Calu3 (cell line): Measurements from ENCODE around the gene AEBP2. TPM values are rescaled to one million over a fixed set of nuclear protein-coding genes. Genes with fewer than 3 reads are reported as not detected.
A peak's percentile ranks its signal among the peaks of the same experiment; 100 is the strongest.

Experiments used
- BruUV-seq: library from RNA; stranded (reverse); fragments of 400-500 nt; replicated peaks from 2 replicates; lab custom pipeline; 2021; lab: Mats Ljungman, UMichigan
- CTCF ChIA-PET: fragments of 300-600 bp; sonication (Branson Sonifier 250); formaldehyde crosslinking; loops from one replicate; lab custom pipeline; 2022; ENCODE audit warnings: antibody characterized with exemption; lab: Charles Lee
- DNase-seq: peaks from one replicate; pipeline ENCODE4 v3.0.0; 2022
- H3K27ac Mint-ChIP-seq: one replicate; pipeline ENCODE4 v1.8.0; 2022; ENCODE audit warnings: mixed read lengths; ENCODE audit not compliant: unreplicated experiment
- H3K27me3 Mint-ChIP-seq: one replicate; pipeline ENCODE4 v1.8.0; 2022; ENCODE audit warnings: mixed read lengths; ENCODE audit not compliant: unreplicated experiment
- H3K36me3 Mint-ChIP-seq: one replicate; pipeline ENCODE4 v1.8.0; 2022; ENCODE audit warnings: mild to moderate bottlenecking, moderate library complexity, mixed read lengths; ENCODE audit not compliant: insufficient read depth, unreplicated experiment
- H3K4me1 Mint-ChIP-seq: one replicate; pipeline ENCODE4 v1.8.0; 2022; ENCODE audit warnings: mild to moderate bottlenecking, low read depth, mixed read lengths; ENCODE audit not compliant: unreplicated experiment
- H3K4me3 Mint-ChIP-seq: one replicate; pipeline ENCODE4 v1.8.0; 2022; ENCODE audit warnings: mild to moderate bottlenecking, low read depth, moderate library complexity, mixed read lengths; ENCODE audit not compliant: unreplicated experiment
- H3K9me3 Mint-ChIP-seq: one replicate; pipeline ENCODE4 v1.8.0; 2022; ENCODE audit warnings: low read depth, mixed read lengths; ENCODE audit not compliant: unreplicated experiment
- intact Hi-C: fragments of 100-400 bp; cut with micrococcal nuclease; formaldehyde crosslinking; loops from one replicate; pipeline ENCODE4 v1.10.0; 2022; ENCODE audit not compliant: unreplicated experiment
- total RNA-seq: library from RNA; stranded (reverse); gene quantifications from 2 replicates; pipeline ENCODE4 v1.2.3, GENCODE V29; 2022
- TF ChIP-seq, protein P1 (sequence below): fragments of 200-600 bp; IDR thresholded peaks from one replicate; pipeline ENCODE4 v1.8.0; 2022; ENCODE audit warnings: antibody characterized with exemption; ENCODE audit not compliant: unreplicated experiment

The AEBP2 gene
- total RNA-seq, 1 experiment from 2014 or later: 53.6 TPM

DNA sequence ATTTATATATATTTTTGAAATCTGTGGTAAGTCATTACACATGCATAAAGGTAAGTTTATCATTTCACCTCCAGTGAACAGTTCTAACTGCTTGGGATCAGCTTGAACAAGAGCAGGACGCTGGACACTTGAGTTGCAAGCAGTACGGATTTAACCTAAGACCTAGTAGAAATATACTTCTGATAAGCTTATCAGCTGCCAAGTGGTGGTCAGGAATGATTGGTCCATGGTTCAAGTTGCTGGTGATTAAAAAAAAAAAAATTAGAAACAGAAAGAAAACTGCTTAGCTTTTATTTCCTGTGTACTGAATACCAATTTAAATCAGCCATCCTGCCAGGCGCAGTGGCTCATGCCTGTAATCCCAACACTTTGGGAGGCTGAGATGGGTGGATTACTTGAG, 88.6 kb downstream of the AEBP2 start:
- Mint-ChIP-seq H3K4me1 (peaks cover 32% of the 10 kb centered on the region), H3K9me3 (peaks cover 3% of the 10 kb centered on the region), H3K4me3 (no peak overlapping the region), H3K27ac (peak overlapping the region; percentile 4), H3K36me3 (peaks cover 28% of the 10 kb centered on the region), H3K27me3 (no peaks in the 10 kb centered on the region)
- no TSS peak for BruUV-seq
- no peak for DNase-seq
- intact Hi-C loops: no loop called here
- CTCF ChIA-PET: no interaction called here
- TF ChIP-seq, protein P1, sequence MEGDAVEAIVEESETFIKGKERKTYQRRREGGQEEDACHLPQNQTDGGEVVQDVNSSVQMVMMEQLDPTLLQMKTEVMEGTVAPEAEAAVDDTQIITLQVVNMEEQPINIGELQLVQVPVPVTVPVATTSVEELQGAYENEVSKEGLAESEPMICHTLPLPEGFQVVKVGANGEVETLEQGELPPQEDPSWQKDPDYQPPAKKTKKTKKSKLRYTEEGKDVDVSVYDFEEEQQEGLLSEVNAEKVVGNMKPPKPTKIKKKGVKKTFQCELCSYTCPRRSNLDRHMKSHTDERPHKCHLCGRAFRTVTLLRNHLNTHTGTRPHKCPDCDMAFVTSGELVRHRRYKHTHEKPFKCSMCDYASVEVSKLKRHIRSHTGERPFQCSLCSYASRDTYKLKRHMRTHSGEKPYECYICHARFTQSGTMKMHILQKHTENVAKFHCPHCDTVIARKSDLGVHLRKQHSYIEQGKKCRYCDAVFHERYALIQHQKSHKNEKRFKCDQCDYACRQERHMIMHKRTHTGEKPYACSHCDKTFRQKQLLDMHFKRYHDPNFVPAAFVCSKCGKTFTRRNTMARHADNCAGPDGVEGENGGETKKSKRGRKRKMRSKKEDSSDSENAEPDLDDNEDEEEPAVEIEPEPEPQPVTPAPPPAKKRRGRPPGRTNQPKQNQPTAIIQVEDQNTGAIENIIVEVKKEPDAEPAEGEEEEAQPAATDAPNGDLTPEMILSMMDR: no peak

DNA sequence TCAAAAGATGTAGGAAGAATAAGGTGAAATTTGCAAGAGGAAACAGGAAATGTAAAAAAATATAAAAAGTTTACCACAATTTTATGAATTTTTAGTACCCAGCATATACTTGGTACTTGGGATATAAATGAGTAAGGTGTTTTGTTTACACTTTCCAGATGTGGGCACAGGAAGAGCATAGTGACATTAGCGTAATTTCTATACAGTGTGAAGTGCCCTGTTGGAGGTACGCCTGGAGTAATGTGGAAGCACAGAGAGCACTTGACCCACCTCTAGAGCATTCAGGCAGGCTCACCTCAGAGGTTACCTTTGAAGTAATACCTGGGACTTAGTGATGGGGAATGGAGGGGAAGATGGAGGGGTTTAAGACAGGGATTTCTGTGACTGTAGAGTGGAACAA, 89.5 kb downstream of the AEBP2 start:
- H3K36me3 Mint-ChIP-seq: peaks cover 29% of the 10 kb centered on the region
- H3K4me1 Mint-ChIP-seq: peaks cover 32% of the 10 kb centered on the region
- DNase-seq: no peak
- intact Hi-C loops: no loop called here
- H3K27me3 Mint-ChIP-seq: no peaks in the 10 kb centered on the region
- BruUV-seq: no TSS peak
- CTCF ChIA-PET: no interaction called here
- peaks cover 3% of the 10 kb centered on the region for H3K9me3 Mint-ChIP-seq
- TF ChIP-seq, protein P1: no peak
- H3K4me3 Mint-ChIP-seq: no peak overlapping the region
- peak overlapping the region; percentile 9 for H3K27ac Mint-ChIP-seq

DNA sequence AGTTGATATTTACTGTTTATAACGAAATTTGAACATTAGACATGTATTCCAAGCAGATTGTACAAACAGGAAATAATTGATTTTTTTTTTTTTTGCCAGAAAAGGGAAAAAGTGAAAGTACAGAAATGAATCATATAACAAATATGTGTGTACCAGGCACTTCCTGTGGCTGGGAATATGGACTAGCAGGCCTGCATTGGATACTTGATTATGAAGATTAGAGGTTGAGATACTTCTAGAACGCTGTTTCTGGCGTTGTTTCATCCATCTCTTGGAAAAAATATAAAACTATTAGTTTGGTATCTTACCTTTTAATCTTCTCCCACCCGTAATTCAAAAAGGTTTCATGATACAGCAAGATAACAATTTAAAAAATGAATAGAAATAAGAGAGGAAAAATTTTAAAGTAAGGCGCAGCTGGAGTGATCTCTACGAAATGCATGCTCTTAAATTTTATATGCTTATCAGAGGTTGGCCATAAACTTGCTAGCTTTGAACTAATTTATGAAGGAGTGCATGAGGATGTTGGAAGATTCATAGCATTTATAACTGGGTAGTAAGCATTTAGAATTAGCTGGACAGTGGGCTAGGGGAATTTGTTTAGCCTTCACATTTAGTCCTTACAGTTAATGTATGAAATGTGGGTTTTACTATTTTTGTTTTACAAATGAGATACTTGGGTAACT, 90.8 kb downstream of the AEBP2 start:
- BruUV-seq: no TSS peak
- TF ChIP-seq, protein P1: no peak
- CTCF ChIA-PET: no interaction called here
- Mint-ChIP-seq H3K36me3 (peaks cover 29% of the 10 kb centered on the region), H3K27ac (no peak overlapping the region), H3K9me3 (peaks cover 5% of the 10 kb centered on the region), H3K4me1 (peaks cover 32% of the 10 kb centered on the region), H3K27me3 (no peaks in the 10 kb centered on the region), H3K4me3 (no peak overlapping the region)
- intact Hi-C loops: no loop called here
- no peak for DNase-seq

DNA sequence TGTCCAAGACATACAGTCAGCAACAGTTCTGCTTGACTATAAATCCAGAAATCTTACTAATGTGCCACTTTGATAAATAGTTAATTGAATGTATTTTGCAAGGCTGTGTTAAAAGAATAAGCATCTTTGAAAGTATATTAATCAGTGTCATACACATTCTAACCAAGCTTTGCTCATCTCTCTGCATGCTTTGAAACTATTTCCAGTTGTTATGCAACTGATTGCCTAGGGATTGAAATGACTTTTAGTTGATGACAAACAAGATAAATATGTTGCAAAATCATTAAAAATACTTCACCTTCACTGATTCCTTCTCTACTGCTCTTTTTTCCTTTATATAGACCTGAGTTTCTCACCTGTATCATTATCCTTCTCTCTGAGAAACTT, 91.3 kb downstream of the AEBP2 start:
- H3K9me3 Mint-ChIP-seq: peaks cover 10% of the 10 kb centered on the region
- TF ChIP-seq, protein P1: no peak
- H3K4me3 Mint-ChIP-seq: no peak overlapping the region
- H3K4me1 Mint-ChIP-seq: peaks cover 32% of the 10 kb centered on the region
- peaks cover 34% of the 10 kb centered on the region for H3K36me3 Mint-ChIP-seq
- DNase-seq: no peak
- BruUV-seq: no TSS peak
- H3K27ac Mint-ChIP-seq: no peak overlapping the region
- no peaks in the 10 kb centered on the region for H3K27me3 Mint-ChIP-seq
- CTCF ChIA-PET: no interaction called here
- intact Hi-C loops: no loop called here
